AG09319 (cell line): Measurements from ENCODE around the gene SBF2.

ENCODE experiments used
- DNase-seq: peaks from one replicate; pipeline ENCODE4 v3.0.0-alpha.2; 2010; ENCODE audit warnings: low read depth; ENCODE audit errors: extremely low read depth
- CTCF ChIP-seq: IDR thresholded peaks from 2 replicates; pipeline ENCODE4 v1.5.1; 2011; ENCODE audit warnings: low read depth, mild to moderate bottlenecking, inconsistent platforms, low read length, moderate library complexity

Gene SBF2

GRCh38 chr11:9982796-9983579 lies 311.0 kb downstream of the SBF2 start:
- TF ChIP-seq CTCF = no peak
- DNase-seq = no peak

DNA sequence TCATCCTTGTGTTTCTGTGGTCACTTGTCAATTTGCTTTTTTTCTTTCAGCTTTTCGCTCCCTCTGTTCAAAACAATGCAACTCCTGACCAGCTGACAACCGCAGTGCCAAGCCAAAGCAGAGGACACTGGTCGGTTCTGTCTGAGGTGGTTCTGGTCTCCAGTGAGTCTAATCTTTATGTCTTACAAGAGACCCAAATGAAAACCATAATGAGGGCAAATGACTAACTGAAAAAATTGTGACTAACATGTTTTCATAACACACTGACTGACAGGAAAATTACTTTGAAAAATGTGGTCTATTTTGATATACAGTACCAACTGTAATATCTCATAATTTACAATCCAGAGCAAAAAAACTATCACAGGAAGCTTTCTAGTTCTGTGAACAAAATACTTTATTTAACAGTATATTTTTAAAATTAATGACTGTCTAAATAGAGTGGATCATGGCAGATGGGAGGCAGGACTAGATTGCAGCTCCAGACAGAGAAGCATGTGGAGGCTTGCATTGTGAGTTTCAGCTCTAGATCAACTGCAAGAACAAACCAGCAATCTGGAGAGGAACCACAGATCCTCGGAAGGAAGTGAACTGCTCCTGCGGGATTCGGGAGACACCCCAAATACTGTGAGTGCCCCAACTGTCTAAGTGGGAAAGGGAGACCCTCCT lies 311.8 kb downstream of the SBF2 start:
- no peak for TF ChIP-seq CTCF
- DNase-seq = no peak

DNA sequence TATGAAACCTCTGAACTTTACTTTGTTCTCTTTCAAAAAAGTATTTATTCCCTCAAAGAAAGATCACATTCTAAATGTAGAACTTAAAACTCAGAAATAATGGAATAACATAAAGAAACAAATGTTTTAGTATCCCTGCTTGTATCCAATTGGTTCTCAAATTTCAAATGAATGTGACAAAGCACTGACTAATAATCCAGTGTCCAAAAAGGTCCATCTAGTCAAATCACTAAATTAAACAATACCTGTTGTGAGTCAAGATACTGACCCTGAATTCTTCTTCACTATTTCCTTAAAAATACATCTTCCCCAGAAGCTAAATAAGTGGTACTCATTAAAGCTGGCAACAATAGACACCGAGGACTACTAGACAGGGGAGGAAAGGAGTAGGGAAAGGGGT lies 313.1 kb downstream of the SBF2 start:
- no peak for TF ChIP-seq CTCF
- DNase-seq = no peak

GRCh38 chr11:9977554-9977953 lies 316.5 kb downstream of the SBF2 start:
- no peak for TF ChIP-seq CTCF
- DNase-seq = no peak

GRCh38 chr11:9974375-9974774 lies 319.6 kb downstream of the SBF2 start:
- DNase-seq = no peak
- no peak for TF ChIP-seq CTCF

DNA sequence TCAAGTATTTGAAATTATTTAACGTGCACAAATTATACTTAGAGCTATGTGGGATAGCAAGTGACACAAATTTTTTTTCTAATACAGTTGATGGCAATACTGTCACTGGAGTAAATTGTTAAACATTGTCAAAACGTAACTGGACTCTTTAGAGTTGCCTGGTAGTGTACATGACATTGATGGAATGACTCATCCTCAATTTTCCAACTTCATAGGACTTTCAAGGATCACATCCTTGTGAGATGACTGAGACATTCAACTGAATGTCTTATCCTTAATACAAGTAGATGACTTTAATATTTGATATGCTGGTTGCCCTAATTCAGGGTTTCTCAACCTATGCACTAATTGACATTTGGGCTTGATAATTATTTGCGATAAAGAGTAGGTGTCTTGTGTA lies 320.1 kb downstream of the SBF2 start:
- no peak for DNase-seq
- TF ChIP-seq CTCF = no peak

GRCh38 chr11:9972989-9973388 lies 321.0 kb downstream of the SBF2 start:
- TF ChIP-seq CTCF = peak; percentile 70
- DNase-seq = peak; percentile 55
